HG02623 (cell line): Measurements from ENCODE around the gene SH3RF3.
A peak's percentile ranks its signal among the peaks of the same experiment; 100 is the strongest.
"Not testable (repeated sequence)": the region's sequence is repeated elsewhere in the genome, so short reads cannot be mapped to it uniquely, and the experiment has no call there.

Experiments used
- ATAC-seq: cut with Tn5 transposase; IDR thresholded peaks from one replicate; pipeline ENCODE4 v1.9.1; 2021; ENCODE audit warnings: moderate library complexity; ENCODE audit not compliant: unreplicated experiment

Gene SH3RF3

GRCh38 chr2:109117780-109118179, 11.2 kb upstream of the SH3RF3 start:
- no peak for ATAC-seq

DNA sequence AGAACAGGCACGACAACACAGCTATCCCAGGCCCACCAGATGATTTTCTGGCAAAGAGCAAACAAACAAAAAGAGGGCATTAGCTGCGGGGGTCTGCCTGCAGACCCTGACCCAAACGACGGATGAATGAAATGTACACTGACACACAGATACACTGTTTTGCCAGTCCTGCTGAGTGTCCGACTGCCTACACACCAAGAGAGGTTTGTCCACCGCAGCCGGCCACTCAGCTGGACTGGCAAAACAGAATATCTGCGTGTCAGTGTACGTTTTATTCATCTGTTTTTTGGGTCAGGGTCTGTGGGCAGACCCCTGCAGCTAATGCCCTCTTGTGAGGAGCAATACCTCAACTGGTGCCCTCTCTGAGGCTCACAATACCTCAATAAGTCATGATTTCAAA, 10.7 kb upstream of the SH3RF3 start:
- ATAC-seq = no peak

DNA sequence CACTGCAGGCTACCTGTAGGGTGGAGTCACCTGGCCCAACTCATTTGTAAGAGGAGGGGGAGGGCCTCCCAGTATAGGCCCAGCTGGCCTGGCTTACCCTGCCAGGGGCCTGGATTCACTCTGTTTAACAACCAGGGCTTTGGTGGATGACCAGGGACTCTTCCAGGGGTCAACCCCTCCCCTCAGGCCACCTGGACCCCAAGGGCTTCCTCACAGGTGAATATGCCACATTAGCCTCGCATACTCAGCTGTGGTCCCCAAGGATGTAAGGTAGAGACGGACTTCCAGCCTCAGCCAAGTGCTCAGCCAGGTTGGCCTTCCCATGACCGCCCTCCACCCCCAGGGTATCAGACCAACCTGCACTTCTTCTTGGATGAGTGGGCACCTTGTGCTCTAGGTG, 8.8 kb upstream of the SH3RF3 start:
- ATAC-seq = no peak

DNA sequence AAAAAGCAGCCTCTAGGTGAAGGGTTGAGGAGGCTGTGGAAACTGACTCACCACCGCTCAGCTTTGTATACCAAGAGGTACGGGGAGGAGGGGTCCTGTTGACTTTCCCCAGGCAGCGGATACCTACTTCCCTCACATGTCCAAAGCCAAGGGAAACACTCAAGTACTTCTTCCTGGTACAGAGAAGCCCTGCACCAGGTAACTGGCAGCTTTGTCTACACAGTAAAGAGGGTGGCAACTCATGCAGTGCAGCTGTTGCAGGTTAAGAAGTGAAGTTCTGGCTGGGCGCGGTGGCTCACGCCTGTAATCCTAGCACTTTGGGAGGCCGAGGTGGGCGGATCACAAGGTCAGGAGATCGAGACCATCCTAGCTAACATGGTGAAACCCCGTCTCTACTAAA, 8.3 kb upstream of the SH3RF3 start:
- not testable (repeated sequence) for ATAC-seq

DNA sequence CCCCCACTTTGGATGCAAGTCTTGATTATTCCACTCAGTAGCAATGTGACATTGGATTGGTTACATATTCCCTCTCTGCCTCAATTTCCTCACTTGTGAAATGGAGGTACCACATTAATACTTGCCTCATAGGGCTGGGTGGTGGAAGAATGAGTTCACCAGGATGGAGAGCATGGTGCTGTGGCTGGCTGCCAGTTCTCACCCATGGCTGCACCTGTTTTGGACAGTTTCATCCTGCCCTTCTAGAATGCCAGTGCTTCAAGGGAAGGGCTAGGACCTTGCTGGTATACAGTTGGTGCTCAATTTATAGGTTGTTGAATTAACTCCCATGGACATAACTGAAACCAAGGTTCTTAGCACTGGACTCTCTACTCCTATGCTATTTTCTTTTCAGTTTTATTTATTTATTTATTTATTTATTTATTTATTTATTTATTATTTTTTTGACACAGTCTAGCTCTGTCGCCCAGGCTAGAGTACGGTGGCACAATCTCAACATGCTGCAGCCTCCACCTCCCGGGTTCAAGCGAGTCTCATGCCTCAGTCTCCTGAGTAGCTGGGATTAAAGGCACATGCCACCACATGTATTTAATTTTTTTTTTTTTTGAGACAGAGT, 5.3 kb upstream of the SH3RF3 start:
- no peak for ATAC-seq

DNA sequence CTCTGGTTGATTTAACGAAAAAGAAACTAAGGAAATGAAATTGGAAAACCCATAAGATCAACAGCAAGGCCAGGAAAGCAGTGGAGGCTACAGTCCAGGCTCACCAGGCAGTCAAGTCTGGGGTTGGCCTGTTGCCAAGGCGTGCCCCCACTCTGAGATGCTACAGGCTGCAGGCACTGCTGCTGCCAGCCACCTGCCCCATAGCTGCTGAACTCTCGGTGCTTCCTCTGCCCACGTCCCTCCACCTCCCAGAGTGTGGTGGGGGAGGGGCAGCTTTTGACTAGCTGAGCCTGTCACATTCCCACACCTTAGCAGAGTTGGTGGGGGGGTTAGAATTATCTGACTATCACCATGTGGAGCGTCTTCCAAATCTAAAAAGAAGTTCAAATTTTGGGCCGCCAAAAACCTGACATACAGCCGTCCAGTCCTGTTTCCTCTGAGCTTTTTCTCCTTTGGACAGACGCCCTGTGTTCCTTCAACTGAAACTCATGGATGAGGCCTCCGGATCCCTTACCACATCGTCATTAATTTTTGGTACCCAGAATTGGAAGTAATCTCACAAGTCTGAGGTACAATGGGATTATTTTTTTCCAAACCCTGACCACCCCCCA, 3.9 kb upstream of the SH3RF3 start:
- ATAC-seq = no peak

GRCh38 chr2:109125593-109126500, 3.2 kb upstream of the SH3RF3 start:
- ATAC-seq = no peak

DNA sequence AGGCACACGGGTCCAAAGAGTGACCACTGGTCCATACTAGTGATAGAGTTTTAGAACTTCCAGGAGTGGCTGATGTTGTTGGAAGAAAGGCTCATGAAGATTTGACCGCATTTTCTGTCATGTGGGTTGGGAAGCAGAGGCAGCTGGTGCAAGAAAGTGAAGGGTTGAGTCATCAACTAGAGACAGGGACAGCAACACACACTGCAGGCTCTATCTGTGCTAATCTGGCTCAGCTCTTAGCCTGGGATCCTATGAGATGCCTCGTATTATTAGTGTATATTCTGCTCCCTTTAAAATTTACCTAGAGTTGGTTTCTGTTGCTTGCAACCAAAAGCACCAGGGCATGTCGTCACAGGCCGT, 2.5 kb upstream of the SH3RF3 start:
- no peak for ATAC-seq

GRCh38 chr2:109127556-109127955, 1.4 kb upstream of the SH3RF3 start:
- no peak for ATAC-seq

- ATAC-seq = peak; percentile 40
Measured at GRCh38 chr2:109128048-109128615, 873 bp upstream of the SH3RF3 start.

GRCh38 chr2:109129356-109129920, 433 bp downstream of the SH3RF3 start:
- ATAC-seq = no peak

DNA sequence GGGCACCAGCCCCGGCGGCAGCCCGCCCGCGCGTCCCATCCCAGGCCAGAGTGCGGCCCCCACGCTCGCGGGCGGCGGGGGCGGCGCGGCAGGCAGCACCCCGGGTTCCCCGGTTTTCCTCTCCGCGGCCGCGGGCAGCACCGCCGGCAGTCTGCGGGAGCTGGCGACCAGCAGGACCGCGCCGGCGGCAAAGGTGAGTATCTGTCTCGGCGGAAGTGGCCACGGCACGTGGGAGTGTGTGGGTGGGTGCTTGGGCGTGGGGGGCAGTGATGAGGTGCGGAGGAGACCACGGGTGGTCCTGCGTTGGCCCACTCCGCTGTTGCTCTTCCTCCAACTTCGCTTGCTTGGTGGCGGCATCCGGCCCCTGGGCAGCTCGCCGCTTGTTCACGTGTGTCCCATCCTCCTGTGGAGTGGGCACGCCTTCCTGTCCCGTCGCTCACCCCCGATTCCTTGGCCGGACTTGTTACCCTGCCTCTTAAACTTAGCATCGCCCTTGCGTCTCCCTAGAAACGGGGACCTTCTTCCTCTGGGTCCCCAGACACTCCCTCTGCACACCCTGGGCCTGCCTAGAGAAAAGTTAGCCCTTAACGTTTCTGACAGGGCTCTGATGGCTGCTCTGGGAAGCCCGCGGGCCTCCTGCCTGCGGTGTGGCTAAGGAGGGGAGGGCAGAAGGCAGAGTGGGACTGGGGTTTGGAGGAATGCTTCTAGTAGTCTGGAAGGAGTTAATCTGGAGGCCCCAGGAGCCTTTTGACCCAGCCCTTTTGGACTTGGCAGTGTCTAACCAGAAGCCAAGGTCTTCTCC, 1.1 kb downstream of the SH3RF3 start:
- no peak for ATAC-seq

DNA sequence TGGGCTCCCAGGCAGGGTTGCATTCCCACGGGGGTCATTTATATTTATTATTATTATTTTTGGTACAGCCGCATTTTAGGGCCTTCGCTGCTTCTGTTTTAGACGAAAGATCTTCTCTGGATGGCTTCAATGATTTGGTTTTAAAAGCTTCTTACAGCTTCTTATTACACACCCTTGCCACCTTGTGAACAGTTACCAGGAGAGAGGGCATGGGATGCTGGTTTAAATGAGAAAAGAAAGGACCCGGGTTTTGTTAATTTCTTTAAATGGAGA, 1.7 kb downstream of the SH3RF3 start:
- ATAC-seq = no peak

- no peak for ATAC-seq
Measured at GRCh38 chr2:109131777-109132176, 2.8 kb downstream of the SH3RF3 start.

GRCh38 chr2:109132626-109133025, 3.6 kb downstream of the SH3RF3 start:
- ATAC-seq = no peak

DNA sequence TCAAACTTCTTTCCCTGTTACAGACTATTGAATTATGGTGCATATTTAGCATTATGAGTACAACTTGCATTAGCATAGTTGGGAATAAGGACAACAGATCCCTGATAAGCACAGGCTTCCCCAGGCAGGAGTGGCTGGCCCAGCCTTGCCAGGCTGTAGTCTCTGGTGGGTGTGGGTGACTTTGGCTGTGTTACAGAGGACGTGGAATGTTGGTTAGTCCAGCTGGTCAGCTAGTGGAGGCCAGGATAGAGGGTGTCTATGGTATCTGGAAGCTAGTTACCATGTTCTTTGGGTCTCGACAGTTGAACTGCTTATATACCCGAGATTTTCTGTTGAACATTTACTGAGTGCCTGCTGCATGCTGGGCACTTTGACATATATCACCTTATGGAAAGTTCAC, 4.7 kb downstream of the SH3RF3 start:
- no peak for ATAC-seq

DNA sequence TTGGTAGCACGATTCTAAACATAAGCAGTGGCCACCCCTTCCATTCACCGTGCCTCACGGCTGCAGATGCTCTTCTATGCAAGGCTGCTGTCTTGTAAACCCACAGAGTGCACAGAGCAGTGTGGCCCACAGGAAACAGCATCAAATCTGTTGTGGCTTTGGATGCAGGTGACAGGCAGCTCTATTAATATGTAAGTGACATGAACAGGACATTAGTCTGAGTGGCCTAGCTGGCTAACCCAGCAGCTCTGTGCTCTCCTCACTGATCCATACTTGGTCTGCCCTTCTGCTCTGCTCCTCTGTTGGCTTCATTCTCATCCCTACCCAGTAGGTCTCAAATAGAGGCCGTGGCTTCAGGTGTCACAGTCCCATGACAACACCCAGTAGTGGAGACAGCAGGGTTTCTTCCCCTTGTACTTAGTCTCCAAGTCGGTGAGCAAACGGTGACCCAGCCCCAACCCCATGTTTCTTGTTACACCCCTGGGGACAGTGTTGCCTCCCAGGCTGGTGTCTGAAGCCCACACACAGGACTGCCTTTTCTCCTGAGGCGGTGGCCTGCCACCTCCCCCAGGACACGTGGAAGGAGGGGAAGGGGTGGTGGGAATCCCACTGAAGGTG, 5.8 kb downstream of the SH3RF3 start:
- ATAC-seq = peak; percentile 43

GRCh38 chr2:109135359-109136197, 6.6 kb downstream of the SH3RF3 start:
- ATAC-seq = no peak

GRCh38 chr2:109136542-109136941, 7.5 kb downstream of the SH3RF3 start:
- ATAC-seq = no peak

DNA sequence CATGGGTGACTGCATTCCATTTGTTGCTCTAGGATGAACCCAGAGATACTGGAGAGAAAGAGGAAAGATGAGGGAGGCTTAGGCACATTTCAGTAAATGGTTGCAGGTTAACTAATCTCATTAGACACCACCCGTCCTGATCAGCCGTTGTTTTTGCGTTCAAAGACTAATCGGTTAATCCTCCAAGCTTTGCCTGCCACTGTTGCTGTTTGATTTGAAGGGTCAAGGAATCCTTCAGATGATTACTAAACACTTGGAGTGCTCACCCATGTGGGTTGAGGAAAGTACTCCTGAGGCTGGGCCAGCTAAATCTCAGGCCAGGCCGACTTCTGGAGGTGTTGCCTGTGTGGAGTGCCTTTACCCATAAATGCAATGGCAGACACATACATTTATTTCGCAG, 8.6 kb downstream of the SH3RF3 start:
- no peak for ATAC-seq
